KG1 (cell line): ENCODE results near the gene EIPR1.

Experiments used
- DNase-seq: peaks from one replicate; lab custom pipeline; 2025; lab: John Stamatoyannopoulos, UW

The EIPR1 gene

GRCh38 chr2:3324036-3324386, 53.6 kb downstream of the EIPR1 start:
- DNase-seq = no peak

GRCh38 chr2:3323360-3324035, 54.1 kb downstream of the EIPR1 start:
- no peak for DNase-seq

- no peak for DNase-seq
Measured at GRCh38 chr2:3322311-3322970, 55.2 kb downstream of the EIPR1 start.

GRCh38 chr2:3321825-3322224, 55.8 kb downstream of the EIPR1 start:
- DNase-seq = no peak

GRCh38 chr2:3320910-3321605, 56.6 kb downstream of the EIPR1 start:
- DNase-seq = no peak

GRCh38 chr2:3319745-3320566, 57.7 kb downstream of the EIPR1 start:
- no peak for DNase-seq

- no peak for DNase-seq
Measured at GRCh38 chr2:3319134-3319533, 58.5 kb downstream of the EIPR1 start.

GRCh38 chr2:3317871-3318590, 59.6 kb downstream of the EIPR1 start:
- no peak for DNase-seq

- no peak for DNase-seq
Measured at GRCh38 chr2:3317277-3317685, 60.3 kb downstream of the EIPR1 start.

GRCh38 chr2:3316456-3317276, 61.0 kb downstream of the EIPR1 start:
- no peak for DNase-seq

- no peak for DNase-seq
Measured at GRCh38 chr2:3314626-3315025, 63.0 kb downstream of the EIPR1 start.

GRCh38 chr2:3313781-3314375, 63.7 kb downstream of the EIPR1 start:
- no peak for DNase-seq

- no peak for DNase-seq
Measured at GRCh38 chr2:3312576-3313345, 64.9 kb downstream of the EIPR1 start.

GRCh38 chr2:3311601-3312000, 66.0 kb downstream of the EIPR1 start:
- DNase-seq = no peak

GRCh38 chr2:3309496-3310355, 67.9 kb downstream of the EIPR1 start:
- DNase-seq = no peak

GRCh38 chr2:3307901-3308300, 69.7 kb downstream of the EIPR1 start:
- DNase-seq = no peak

- no peak for DNase-seq
Measured at GRCh38 chr2:3307236-3307635, 70.4 kb downstream of the EIPR1 start.

GRCh38 chr2:3305952-3306351, 71.7 kb downstream of the EIPR1 start:
- DNase-seq = no peak

GRCh38 chr2:3305431-3305830, 72.2 kb downstream of the EIPR1 start:
- DNase-seq = no peak
